HG02642 (cell line): ENCODE measurements around the gene FAM3B.
"Not testable (repeated sequence)": the region's sequence is repeated elsewhere in the genome, so short reads cannot be mapped to it uniquely, and the experiment has no call there.

Experiments used
- ATAC-seq: cut with Tn5 transposase; IDR thresholded peaks from one replicate; pipeline ENCODE4 v1.9.1; 2021; ENCODE audit warnings: mild to moderate bottlenecking; ENCODE audit not compliant: unreplicated experiment, poor library complexity

The FAM3B gene, protein sequence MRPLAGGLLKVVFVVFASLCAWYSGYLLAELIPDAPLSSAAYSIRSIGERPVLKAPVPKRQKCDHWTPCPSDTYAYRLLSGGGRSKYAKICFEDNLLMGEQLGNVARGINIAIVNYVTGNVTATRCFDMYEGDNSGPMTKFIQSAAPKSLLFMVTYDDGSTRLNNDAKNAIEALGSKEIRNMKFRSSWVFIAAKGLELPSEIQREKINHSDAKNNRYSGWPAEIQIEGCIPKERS

GRCh38 chr21:41316200-41317062, at the start of gene FAM3B:
TSS of gene FAM3B (plus strand) at chr21:41316801. CDS start at chr21:41316880, 79 bp downstream.
- no peak for ATAC-seq

DNA sequence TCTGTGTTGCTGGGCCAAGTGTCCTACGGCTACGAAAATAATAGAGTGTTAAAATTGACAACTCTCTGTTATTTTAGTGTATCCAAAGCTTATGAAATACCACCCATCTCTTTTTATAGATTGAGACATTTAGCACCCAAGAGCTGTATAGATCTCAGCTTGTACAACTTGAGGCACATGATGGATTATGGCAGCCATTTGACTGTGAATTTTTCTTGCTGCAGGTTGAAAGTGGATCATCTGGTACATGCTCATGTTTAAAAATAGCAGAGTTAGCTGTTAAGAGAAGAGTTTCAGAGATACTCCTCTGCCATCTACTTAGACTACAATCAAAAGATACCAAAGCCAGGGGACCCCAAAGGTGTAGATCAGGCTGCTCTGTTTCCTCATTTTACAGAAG, 49.3 kb upstream of the FAM3B start:
- ATAC-seq: no peak

DNA sequence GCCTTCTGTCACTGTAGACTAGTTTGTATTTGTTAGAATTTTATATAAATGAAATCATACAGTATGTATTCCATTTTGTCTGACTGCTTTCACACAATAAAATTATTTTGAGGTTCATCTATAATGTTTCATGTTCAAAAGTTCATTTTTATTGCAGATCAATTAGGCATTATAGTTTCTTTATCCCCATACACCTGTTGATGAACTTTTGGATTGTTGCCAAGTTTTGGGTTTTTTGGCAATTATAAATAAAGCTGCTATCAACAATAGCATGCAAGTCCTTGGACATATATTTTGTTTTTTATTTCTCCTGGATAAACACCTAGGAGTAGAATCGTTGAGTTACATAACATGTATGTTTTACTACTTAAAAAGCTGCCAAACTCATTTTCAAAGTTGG, 47.1 kb upstream of the FAM3B start:
- no peak for ATAC-seq

GRCh38 chr21:41277196-41277595, 39.4 kb upstream of the FAM3B start:
- ATAC-seq: no peak

DNA sequence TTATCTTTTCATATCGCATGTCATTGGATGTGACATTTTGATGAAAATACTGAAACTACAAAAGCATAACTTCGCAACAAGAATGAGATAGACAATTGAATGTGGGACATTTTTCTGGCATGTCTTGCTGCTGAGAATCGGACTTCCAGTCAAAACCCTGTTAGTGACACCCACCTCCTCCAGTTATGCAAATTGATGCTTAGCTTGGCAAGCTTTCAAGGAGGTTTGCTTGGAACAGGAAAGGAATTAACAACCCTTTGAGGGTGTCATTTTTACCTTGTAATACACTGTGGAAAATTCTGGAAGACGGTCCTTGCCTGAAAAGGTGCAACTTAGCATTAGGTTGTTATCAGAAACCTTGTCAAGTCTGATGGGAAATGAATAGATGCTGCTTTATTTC, 38.8 kb upstream of the FAM3B start:
- ATAC-seq: no peak

DNA sequence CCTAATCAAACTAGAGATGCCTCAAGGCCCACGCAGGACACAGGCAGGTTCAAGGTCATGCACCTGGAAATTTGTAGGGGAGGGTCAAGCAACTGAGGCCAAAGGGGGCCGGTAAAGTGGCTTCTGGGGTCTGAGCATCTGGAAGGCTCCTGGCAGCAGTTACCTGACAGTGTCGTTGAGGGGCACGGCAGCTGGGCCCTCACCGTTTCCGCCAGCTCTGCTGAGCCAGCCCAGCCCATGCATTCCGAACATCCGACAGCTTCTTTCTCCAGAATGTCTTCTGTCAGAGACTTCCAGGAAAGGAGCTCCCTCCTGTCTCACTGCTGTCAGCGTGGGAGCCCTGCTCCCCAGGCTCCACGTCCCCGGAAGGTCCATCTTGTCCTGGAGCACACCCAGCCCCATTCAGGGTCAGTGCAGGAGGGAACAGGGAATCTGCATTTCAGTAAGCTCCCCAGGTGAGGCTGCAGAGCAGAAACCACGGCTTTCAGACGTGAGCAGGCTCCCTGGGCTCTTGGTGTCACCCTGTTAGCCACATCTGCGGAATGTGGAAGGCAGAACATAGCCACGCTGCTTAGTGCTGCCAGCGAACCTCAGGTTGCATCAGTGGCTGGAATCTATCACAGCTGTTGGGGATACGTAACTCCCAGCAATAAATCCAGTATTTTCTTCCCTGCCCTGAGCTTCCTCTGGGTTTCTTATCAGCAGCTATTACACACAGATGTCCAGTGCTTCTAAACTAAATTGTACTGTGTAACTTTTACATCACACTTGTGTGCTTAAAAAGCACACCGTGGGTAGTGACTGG, 36.3 kb upstream of the FAM3B start:
- ATAC-seq: no peak

DNA sequence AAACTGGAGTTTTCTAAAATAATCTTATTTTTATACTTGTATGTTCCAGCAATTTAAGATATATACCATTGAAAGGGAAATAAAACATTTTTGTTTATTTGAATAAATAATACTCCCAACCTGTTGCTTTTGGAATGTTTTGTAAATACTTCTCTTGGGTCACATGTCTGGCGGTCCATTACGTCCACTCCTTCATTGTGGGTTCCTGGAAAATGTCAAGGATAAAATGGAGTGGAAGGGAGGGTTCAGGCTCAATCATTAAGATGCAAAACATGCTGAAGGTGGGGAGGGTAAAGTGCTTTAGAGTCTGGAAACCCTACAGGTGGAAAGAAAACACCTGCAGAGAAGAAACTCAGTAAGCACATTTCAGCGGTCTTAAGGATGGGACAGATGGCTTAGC, 34.2 kb upstream of the FAM3B start:
- no peak for ATAC-seq

DNA sequence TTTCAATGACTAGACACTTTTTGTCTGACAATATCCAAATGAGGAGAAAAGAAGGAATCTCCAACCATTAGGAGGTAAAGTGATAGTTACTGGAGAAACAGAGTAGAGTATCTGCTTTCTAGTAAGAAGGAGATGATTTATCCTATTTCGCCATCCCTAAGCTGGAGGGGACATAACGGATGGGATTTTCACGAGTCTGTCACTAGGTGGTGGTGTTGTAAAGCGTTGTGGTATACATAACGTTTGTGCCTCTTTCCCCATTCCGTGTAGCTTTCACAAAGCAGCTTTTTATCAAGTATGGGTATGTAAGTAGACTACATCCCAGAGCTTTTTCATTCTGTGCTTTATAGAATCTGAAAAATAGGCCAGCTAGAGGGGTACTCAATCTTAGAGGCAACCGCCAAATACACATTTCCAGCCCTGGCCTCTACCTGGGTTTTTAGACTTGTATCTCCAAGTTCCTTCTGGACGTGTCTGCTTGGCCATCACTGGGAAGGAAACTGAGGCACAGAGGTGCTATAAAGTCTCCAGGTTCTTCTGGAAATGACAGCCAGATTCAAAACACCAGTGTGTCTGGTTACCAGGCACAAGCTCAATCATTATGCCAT, 33.3 kb upstream of the FAM3B start:
- no peak for ATAC-seq

GRCh38 chr21:41289431-41289830, 27.2 kb upstream of the FAM3B start:
- no peak for ATAC-seq

- no peak for ATAC-seq
Measured at GRCh38 chr21:41290106-41290799, 26.3 kb upstream of the FAM3B start.

- no peak for ATAC-seq
Measured at GRCh38 chr21:41294548-41295231, 21.9 kb upstream of the FAM3B start.

GRCh38 chr21:41295721-41296254, 20.8 kb upstream of the FAM3B start:
- ATAC-seq: no peak

DNA sequence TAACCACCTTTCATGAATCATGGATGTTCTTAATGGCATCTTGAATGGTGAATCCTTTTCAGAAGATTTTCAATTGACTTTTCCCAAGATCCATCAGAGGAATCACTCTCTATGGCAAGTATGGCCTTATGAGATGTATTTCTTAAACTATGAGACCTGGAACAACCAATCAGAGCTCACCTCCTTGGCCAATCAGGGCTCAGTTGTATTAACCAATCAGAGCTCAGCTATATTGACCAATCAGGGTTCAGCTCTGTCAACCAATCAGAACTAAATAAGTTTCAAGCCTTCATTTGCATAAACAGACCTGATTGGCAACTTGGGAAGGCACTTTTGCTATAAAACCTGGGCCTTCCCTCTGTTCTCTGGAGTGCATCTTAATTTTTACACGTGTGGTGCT, 13.6 kb upstream of the FAM3B start:
- no peak for ATAC-seq

GRCh38 chr21:41304068-41304720, 12.4 kb upstream of the FAM3B start:
- ATAC-seq: no peak

GRCh38 chr21:41307219-41307618, 9.4 kb upstream of the FAM3B start:
- ATAC-seq: no peak

GRCh38 chr21:41313285-41314164, 3.1 kb upstream of the FAM3B start:
- not testable (repeated sequence) for ATAC-seq

DNA sequence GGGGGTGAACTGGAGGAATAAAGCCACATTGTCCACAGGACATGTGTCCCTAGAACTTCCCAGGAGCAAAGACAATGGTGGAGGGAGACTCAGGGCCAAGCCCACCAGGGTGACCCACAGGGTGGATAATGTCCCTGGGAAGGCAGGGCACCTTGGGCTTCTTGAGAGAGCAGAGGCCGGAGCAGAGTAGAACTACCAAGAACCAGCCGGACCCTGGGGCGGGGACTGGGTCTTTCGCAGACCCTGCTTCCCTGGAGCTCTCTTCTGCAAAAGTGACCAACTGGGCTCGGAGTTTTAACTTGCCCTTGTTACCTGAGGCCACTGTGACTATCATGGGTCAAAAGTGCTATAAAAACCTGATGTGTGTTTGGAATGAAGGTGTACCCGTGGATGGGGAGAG, 875 bp upstream of the FAM3B start:
- no peak for ATAC-seq

DNA sequence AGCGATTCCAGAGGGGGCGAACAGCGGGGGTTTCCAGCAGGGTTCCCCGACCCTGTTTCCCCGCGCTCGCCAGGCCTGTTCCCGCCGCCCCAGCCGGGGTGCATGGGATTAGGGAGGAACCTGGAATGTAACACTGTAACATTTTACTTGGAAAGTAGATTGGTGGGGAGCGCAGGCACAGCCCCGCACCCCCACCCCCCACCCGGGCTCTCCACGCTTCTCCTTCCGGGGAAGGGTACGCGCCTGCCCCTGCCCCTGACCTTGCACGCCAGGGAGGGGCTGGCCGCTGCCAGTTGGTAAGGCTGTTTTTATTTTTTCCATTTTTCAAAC, 427 bp downstream of the FAM3B start:
- ATAC-seq: no peak
